ENCODE measurements around the gene PAK5. TPM values are rescaled to one million over a fixed set of nuclear protein-coding genes. Genes with fewer than 3 reads are reported as not detected.

The PAK5 gene
- total RNA-seq, 1 donor from 2014 or later, result not detected

DNA sequence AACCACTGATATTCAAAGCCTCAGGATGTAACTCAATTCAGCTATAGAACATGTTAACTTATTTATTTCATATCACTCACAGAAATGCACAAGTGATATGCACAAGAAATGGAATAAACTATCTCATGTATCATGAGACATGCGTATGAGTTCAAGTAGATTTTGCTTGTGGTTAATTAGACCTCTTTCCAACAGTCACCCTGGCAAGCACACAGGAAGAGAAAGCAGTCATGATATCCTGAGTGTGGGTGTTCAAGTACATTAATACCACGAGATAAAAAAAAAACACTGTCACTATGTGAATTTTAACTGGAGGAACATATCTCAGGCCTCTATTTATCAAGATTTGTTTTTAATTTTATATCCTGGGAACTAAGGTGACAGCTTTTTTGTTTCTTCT lies 260.3 kb downstream of the PAK5 start:
- no peak overlapping the region for H3K4me3 ChIP-seq
- TF ChIP-seq, protein P1, sequence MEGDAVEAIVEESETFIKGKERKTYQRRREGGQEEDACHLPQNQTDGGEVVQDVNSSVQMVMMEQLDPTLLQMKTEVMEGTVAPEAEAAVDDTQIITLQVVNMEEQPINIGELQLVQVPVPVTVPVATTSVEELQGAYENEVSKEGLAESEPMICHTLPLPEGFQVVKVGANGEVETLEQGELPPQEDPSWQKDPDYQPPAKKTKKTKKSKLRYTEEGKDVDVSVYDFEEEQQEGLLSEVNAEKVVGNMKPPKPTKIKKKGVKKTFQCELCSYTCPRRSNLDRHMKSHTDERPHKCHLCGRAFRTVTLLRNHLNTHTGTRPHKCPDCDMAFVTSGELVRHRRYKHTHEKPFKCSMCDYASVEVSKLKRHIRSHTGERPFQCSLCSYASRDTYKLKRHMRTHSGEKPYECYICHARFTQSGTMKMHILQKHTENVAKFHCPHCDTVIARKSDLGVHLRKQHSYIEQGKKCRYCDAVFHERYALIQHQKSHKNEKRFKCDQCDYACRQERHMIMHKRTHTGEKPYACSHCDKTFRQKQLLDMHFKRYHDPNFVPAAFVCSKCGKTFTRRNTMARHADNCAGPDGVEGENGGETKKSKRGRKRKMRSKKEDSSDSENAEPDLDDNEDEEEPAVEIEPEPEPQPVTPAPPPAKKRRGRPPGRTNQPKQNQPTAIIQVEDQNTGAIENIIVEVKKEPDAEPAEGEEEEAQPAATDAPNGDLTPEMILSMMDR (IDR thresholded peaks at IDR 0.05; ENCODE audit: borderline replicate concordance), result no peak
- peaks cover 41% of the 10 kb centered on the region for H3K27me3 ChIP-seq (ENCODE audit: low read depth)
- no peak for DNase-seq
- no peaks in the 10 kb centered on the region for H3K9me3 ChIP-seq (replicated peaks)
- H3K36me3 ChIP-seq, result no peaks in the 10 kb centered on the region
- H3K4me1 ChIP-seq, result no peaks in the 10 kb centered on the region
- intact Hi-C loops (cut with micrococcal nuclease), result no loop called here
- no peak overlapping the region for H3K27ac ChIP-seq (replicated peaks)

DNA sequence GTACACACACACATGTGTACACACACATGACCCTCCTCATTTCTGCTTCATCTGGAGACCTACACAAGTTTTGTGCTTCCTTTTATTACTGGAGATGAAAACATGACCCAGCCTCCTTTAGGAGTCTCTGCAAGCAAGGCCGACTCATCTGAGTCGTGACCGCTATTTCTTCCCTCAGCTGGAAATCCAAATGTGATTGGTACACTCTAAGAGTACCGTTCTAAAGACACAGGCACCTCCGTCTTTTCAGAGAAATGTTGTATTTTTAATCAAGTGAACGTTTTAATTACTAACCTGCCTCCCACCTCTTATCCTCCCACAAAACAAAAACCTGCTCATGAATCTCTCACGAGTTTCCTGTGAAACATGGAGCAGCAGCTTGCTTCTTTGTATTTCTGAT lies 261.5 kb downstream of the PAK5 start:
- Histone ChIP-seq H3K27me3 (ENCODE audit: low read depth) (peaks cover 53% of the 10 kb centered on the region), H3K36me3 (no peaks in the 10 kb centered on the region), H3K4me1 (no peaks in the 10 kb centered on the region), H3K27ac (replicated peaks) (no peak overlapping the region), H3K4me3 (no peak overlapping the region), H3K9me3 (replicated peaks) (no peaks in the 10 kb centered on the region)
- intact Hi-C loops (cut with micrococcal nuclease), result no loop called here
- TF ChIP-seq, protein P1 (IDR thresholded peaks at IDR 0.05; ENCODE audit: borderline replicate concordance), result no peak
- DNase-seq, result no peak

DNA sequence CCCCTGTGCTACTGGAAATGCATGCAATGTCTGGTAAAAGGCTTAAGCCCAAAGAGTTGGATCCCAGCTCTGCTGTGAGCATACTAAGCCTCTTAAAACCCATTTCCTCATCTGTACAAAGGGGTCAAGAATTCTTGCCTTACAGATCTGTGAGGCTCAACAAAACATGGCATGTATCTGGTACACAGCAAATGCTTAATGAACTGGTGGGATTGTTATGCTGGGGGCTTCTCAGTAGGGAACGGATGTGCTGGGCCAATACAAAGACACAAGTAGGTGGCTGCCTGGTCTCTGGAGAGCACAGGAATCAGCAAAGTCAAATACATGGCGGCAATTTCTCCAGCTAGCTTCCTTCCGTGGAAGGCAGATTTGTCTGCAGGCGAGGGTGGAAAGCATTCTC lies 262.2 kb downstream of the PAK5 start:
- no peak for DNase-seq
- Histone ChIP-seq H3K36me3 (no peaks in the 10 kb centered on the region), H3K4me1 (no peaks in the 10 kb centered on the region), H3K4me3 (no peak overlapping the region), H3K9me3 (replicated peaks) (no peaks in the 10 kb centered on the region), H3K27me3 (ENCODE audit: low read depth) (peaks cover 60% of the 10 kb centered on the region), H3K27ac (replicated peaks) (no peak overlapping the region)
- intact Hi-C loops (cut with micrococcal nuclease), result no loop called here
- TF ChIP-seq, protein P1 (IDR thresholded peaks at IDR 0.05; ENCODE audit: borderline replicate concordance), result no peak

DNA sequence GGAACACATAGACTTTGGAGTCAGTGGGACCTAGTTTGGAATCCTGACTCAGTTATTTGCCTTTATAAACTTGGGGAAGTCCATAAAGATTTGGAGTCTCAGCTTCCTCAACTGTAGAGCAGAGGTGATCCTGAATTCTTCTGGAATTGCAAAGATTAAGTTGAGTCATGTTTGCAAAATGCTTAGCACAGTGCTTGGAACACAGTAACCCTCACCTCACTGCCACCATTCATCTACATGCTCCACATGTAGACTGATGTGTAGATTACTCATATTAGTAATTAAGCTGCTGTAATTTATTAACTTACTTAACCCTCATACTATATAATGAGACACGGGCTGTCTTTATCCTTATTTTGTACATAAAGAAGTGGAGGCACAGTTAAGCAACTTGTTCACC lies 263.0 kb downstream of the PAK5 start:
- no peaks in the 10 kb centered on the region for H3K36me3 ChIP-seq
- H3K27ac ChIP-seq (replicated peaks), result no peak overlapping the region
- H3K9me3 ChIP-seq (replicated peaks), result no peaks in the 10 kb centered on the region
- H3K4me1 ChIP-seq, result no peaks in the 10 kb centered on the region
- TF ChIP-seq, protein P1 (IDR thresholded peaks at IDR 0.05; ENCODE audit: borderline replicate concordance), result no peak
- peaks cover 69% of the 10 kb centered on the region for H3K27me3 ChIP-seq (ENCODE audit: low read depth)
- intact Hi-C loops (cut with micrococcal nuclease), result no loop called here
- no peak overlapping the region for H3K4me3 ChIP-seq
- DNase-seq, result no peak

DNA sequence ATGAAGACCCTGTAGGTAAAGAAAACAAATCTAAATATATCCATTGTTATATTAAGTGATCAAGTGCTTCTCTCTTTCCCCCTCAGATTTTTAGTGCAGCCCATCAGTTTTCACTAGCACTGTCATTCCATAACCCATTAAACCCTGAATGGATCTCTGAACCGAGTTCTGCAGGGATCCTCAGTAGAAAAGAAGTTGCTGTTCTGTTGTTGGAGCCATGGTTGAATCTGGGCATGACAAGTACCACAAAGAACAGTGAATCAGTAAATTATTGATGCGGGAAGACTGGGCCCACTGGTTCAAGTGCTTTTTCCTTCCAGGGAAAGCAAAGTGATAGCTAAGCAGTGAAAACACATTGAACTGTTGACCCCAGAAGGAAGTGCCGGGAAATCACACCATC lies 264.1 kb downstream of the PAK5 start:
- intact Hi-C loops (cut with micrococcal nuclease), result no loop called here
- peaks cover 80% of the 10 kb centered on the region for H3K27me3 ChIP-seq (ENCODE audit: low read depth)
- DNase-seq, result no peak
- no peaks in the 10 kb centered on the region for H3K9me3 ChIP-seq (replicated peaks)
- no peak overlapping the region for H3K4me3 ChIP-seq
- no peaks in the 10 kb centered on the region for H3K4me1 ChIP-seq
- H3K27ac ChIP-seq (replicated peaks), result no peak overlapping the region
- no peaks in the 10 kb centered on the region for H3K36me3 ChIP-seq
- TF ChIP-seq, protein P1 (IDR thresholded peaks at IDR 0.05; ENCODE audit: borderline replicate concordance), result no peak

DNA sequence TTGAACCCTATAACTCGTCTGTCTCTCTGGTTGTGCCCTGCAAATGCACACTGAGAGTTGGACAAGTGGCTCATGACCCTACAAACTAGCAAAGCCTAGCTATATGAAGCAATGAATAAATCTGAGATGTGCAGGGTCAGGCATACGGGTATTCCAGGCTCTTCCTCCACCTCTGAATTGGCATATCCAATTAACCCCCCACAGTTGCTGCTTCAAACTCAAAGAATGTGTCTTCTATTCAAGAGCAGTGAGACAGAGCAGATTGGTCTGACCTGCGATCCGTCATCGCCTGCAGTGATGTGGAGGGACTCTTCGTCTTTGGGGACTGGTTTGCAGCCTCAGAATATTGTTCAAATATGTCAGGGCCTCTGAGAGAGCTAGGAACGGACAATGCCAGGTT lies 264.7 kb downstream of the PAK5 start:
- Histone ChIP-seq H3K9me3 (replicated peaks) (no peaks in the 10 kb centered on the region), H3K27ac (replicated peaks) (no peak overlapping the region), H3K27me3 (ENCODE audit: low read depth) (peaks cover 86% of the 10 kb centered on the region), H3K36me3 (no peaks in the 10 kb centered on the region), H3K4me1 (no peaks in the 10 kb centered on the region), H3K4me3 (no peak overlapping the region)
- TF ChIP-seq, protein P1 (IDR thresholded peaks at IDR 0.05; ENCODE audit: borderline replicate concordance), result no peak
- DNase-seq, result no peak
- intact Hi-C loops (cut with micrococcal nuclease), result no loop called here
